ENCODE results near the gene ANTXRL.
"Not testable (repeated sequence)": the region's sequence is repeated elsewhere in the genome, so short reads cannot be mapped to it uniquely, and the experiment has no call there.

ANTXRL gene

GRCh38 chr10:46296641-46297141, 9.9 kb downstream of the ANTXRL start:
- DNase-seq, result no peak

GRCh38 chr10:46297406-46298204, 10.8 kb downstream of the ANTXRL start:
- no peak for DNase-seq

GRCh38 chr10:46298477-46299285, 11.9 kb downstream of the ANTXRL start:
- no peak for DNase-seq

GRCh38 chr10:46299286-46299535, 12.4 kb downstream of the ANTXRL start:
- DNase-seq, result no peak

- DNase-seq, result no peak
Measured at GRCh38 chr10:46299536-46300369, 13.0 kb downstream of the ANTXRL start.

- not testable (repeated sequence) for DNase-seq
Measured at GRCh38 chr10:46300370-46300711, 13.5 kb downstream of the ANTXRL start.

- no peak for DNase-seq
Measured at GRCh38 chr10:46301056-46301645, 14.4 kb downstream of the ANTXRL start.

GRCh38 chr10:46301721-46302479, 15.1 kb downstream of the ANTXRL start:
- no peak for DNase-seq

GRCh38 chr10:46302765-46303352, 16.1 kb downstream of the ANTXRL start:
- not testable (repeated sequence) for DNase-seq

GRCh38 chr10:46304062-46304461, 17.3 kb downstream of the ANTXRL start:
- DNase-seq, result no peak

- DNase-seq, result not testable (repeated sequence)
Measured at GRCh38 chr10:46304671-46305070, 17.9 kb downstream of the ANTXRL start.

GRCh38 chr10:46305079-46305818, 18.5 kb downstream of the ANTXRL start:
- no peak for DNase-seq

GRCh38 chr10:46305986-46306385, 19.2 kb downstream of the ANTXRL start:
- no peak for DNase-seq

GRCh38 chr10:46306516-46307184, 19.9 kb downstream of the ANTXRL start:
- DNase-seq, result no peak

- DNase-seq, result no peak
Measured at GRCh38 chr10:46307281-46308112, 20.7 kb downstream of the ANTXRL start.

- no peak for DNase-seq
Measured at GRCh38 chr10:46308113-46308415, 21.3 kb downstream of the ANTXRL start.

GRCh38 chr10:46308666-46309450, 22.1 kb downstream of the ANTXRL start:
- DNase-seq, result no peak

GRCh38 chr10:46309511-46310142, 22.8 kb downstream of the ANTXRL start:
- no peak for DNase-seq

Data from EL (cell line).